Right ventricle myocardium superior (tissue), 1 donor: ENCODE measurements around the gene LRRK1. TPM values are rescaled to one million over a fixed set of nuclear protein-coding genes. Genes with fewer than 3 reads are reported as not detected.
A peak's percentile ranks its signal among the peaks of the same experiment; 100 is the strongest.
"Not testable (repeated sequence)": the region's sequence is repeated elsewhere in the genome, so short reads cannot be mapped to it uniquely, and the experiment has no call there.

Experiments
- ATAC-seq: fragments of 200-7000 bp; cut with Tn5 transposase; one replicate; pipeline ENCODE4 v1.9.1; 2020; ENCODE audit warnings: mild to moderate bottlenecking; ENCODE audit not compliant: poor library complexity
- DNase-seq: peaks from one replicate; pipeline ENCODE4 v3.0.0-alpha.2; 2020
- intact Hi-C: fragments of 100-400 bp; cut with DNase I; formaldehyde crosslinking; loops from one replicate; pipeline ENCODE4 v1.11.2; 2022
- total RNA-seq: library from RNA; stranded (reverse); fragmentation: NEBNext Ultra II Directional; extraction: Animal tissue kit (Norgen Biotek cat#: 25700); gene quantifications from one replicate; pipeline ENCODE4 v1.2.1, GENCODE V29; 2021
- donor health status: DM: no; HTN: yes; CAD: no; lungs with severe emphysema.

The LRRK1 gene
- total RNA-seq, 1 donor from 2014 or later = 3.0 TPM

- no peak for ATAC-seq
- no peak for DNase-seq
- intact Hi-C loops = no loop called here
Observed at GRCh38 chr15:101083336-101084045, 164.3 kb downstream of the LRRK1 start.

DNA sequence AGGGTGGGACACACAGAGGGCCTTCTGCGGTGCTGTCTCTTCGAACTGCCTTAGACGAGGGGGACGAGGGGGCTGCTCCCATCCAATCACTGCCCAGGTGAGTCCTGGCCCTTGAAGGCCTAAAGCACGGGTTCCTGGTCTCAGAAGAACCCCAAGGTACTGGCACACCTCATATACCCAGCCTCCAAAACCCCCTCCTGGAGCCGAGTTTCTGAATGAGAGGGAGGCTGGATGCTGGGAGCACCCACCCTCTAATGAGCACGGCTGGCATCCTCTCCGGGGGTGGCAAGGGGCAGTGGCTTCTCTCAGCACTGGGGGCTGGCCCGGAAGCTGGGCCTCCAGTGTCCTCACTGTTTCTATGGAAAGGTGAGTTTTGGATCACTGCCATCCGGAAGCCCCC is 165.6 kb downstream of the LRRK1 start:
- DNase-seq = no peak
- no peak for ATAC-seq
- intact Hi-C loops = loop anchor here (5.0 kb wide), 1 partner anchor 68 kb away; no protein-coding TSS in a partner anchor

DNA sequence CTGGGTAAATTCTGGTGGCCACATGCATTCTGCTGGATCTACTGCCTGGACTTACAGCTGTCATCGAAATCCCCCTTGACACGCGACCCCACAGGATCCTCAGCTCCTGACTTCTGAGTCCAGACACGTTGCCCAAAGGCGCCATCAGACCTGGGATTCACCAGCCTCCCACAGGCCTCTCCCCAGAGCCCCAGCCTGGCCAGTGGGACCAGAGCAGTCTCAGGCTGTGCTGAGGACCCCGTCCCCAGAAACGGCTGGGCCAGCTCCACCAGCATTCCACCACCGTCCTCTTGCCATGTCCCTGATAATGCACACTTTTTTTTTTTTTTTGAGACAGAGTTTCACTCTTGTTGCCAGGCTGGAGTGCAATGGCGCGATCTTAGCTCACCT is 166.1 kb downstream of the LRRK1 start:
- DNase-seq = no peak
- intact Hi-C loops = loop anchor here (5.0 kb wide), 1 partner anchor 68 kb away; no protein-coding TSS in a partner anchor

DNA sequence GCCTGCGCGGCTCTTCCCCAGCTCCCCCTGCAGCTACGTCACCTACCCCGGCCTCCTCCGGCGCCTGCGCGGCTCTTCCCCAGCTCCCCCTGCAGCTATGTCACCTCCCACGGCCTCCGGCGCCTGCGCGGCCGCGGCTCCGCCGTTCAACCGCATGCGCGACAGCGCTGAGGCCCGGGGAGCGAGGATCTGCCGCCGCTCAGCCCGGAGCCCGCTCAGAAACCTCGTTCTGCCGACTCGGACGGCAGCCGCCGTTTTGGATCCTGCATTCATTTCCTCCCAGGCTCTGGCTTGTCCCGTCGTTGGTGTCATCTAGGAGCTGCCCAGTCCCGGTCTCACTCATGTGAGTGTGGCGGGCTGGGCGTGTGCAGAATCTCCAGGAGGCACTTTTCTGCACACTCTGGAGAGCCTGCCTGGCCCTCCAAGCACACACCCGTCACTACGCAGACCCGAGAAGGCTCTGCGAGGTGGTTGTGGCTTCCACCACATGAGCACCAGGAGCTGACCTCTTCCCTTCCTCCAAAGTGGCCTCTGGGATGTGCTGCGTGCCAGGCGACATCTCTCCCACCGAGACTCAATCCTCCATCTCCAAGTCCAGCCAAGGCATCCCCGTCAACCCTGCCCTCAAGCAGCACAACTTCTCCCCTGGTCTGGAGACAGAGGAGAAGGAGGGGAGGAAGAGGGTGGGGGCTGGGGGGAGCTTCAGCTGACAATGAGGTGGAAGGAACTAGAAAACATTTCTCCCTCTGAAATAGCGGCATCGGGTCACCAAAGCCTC is 167.4 kb downstream of the LRRK1 start:
- intact Hi-C loops = loop anchor here (5.0 kb wide), 1 partner anchor 69 kb away; no protein-coding TSS in a partner anchor
- no peak for DNase-seq
- ATAC-seq = no peak

More for the DNA sequence above, 166.1 kb downstream of the LRRK1 start:
- no peak for ATAC-seq

DNA sequence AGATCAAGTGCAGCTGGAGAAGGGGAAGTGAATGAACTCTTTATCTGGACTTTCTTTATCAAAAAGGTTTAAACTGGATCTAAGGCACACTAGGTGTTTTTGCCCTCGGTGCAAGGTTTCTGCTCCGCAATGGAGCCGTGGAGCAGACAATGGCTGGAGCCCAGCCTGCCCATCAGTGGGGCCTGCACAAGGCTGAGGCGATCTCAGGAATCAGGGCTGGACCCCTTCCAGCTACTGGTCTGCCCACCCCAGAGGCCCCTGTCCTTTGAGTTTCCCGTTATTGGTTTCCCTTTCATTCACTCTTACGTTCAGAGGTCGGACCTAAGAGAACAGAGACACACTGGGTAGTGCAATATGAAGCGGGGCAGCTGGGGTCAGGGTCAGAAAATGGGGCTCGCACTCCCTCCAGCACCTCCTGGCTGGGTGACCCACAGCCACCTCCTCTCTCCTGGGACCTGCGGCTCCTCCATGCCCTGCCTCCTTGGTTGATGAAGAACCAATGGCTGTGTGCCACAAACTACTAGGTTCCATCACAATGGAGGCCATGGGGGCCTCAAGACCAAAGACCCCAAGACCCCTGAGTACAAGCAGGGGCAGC is 168.1 kb downstream of the LRRK1 start:
- no peak for DNase-seq
- no peak for ATAC-seq
- intact Hi-C loops = loop anchor here (5.0 kb wide), 1 partner anchor 70 kb away; no protein-coding TSS in a partner anchor

- no peak for ATAC-seq
- intact Hi-C loops = loop anchor here (2.0 to 5.0 kb wide), 2 partner anchors 71 to 171 kb away; no protein-coding TSS in a partner anchor
- no peak for DNase-seq
Observed at GRCh38 chr15:101088271-101088670, 169.1 kb downstream of the LRRK1 start.

GRCh38 chr15:101088788-101089578 is 169.8 kb downstream of the LRRK1 start:
- peak; percentile 94 for ATAC-seq
- DNase-seq = peak; percentile 86
- intact Hi-C loops = loop anchor here (2.0 to 5.0 kb wide), 2 partner anchors 72 to 170 kb away; no protein-coding TSS in a partner anchor

GRCh38 chr15:101089579-101090427 is 170.6 kb downstream of the LRRK1 start:
- ATAC-seq (no peak), DNase-seq (no peak)
- intact Hi-C loops = loop anchor here (2.0 to 5.0 kb wide), 2 partner anchors 73 to 169 kb away; no protein-coding TSS in a partner anchor

GRCh38 chr15:101090428-101090790 is 171.3 kb downstream of the LRRK1 start:
- intact Hi-C loops = no loop called here
- ATAC-seq (no peak), DNase-seq (no peak)

GRCh38 chr15:101091080-101092017 is 172.2 kb downstream of the LRRK1 start:
- peak; percentile 72 for DNase-seq
- peak; percentile 36 for ATAC-seq
- intact Hi-C loops = no loop called here

- DNase-seq (no peak), ATAC-seq (no peak)
- intact Hi-C loops = no loop called here
Observed at GRCh38 chr15:101092156-101092866, 173.2 kb downstream of the LRRK1 start.

GRCh38 chr15:101092867-101093202 is 173.7 kb downstream of the LRRK1 start:
- no peak for DNase-seq
- intact Hi-C loops = no loop called here
- no peak for ATAC-seq

DNA sequence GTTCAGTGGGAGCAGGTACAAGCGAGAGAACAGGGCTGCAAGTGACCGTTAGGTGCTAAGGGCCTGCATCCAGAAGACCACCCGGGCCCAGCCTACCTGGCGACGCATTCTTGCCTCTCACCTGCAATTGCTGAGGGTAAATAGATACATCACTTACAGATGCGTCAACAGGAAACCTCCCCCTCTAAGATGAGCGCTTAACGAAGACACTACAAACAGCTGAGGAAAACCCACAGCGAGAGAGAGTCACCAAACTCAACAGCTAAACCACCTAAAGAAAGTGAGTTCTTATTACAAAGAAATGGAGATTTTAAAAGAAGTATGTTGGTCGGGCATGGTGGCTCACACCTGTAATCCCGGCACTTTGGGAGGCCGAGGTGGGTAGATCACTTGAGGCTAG is 174.8 kb downstream of the LRRK1 start:
- DNase-seq = no peak
- intact Hi-C loops = no loop called here
- no peak for ATAC-seq

- intact Hi-C loops, DNase-seq, ATAC-seq: not testable (repeated sequence)
Observed at GRCh38 chr15:101095796-101096406, 176.7 kb downstream of the LRRK1 start.

GRCh38 chr15:101097111-101097510 is 178.0 kb downstream of the LRRK1 start:
- DNase-seq (no peak), ATAC-seq (no peak)
- intact Hi-C loops = no loop called here

GRCh38 chr15:101099183-101099582 is 180.0 kb downstream of the LRRK1 start:
- ATAC-seq = no peak

More at GRCh38 chr15:101099183-101099582, 180.0 kb downstream of the LRRK1 start:
- intact Hi-C loops = no loop called here
- no peak for DNase-seq
